ENCODE measurements around the gene MKKS. TPM values are rescaled to one million over a fixed set of nuclear protein-coding genes. Genes with fewer than 3 reads are reported as not detected.

Gene MKKS
- total and polyA plus RNA-seq, 2 of the 13 experiments (the other 11 are each of a cell fraction or from before 2014, with no cell fraction given) = 26.7 to 34.5 TPM

- TF ChIP-seq SMARCC2 (IDR thresholded peaks at IDR 0.05) = 0 out of 2 replicates have a peak, but pooled peaks have one; percentile 57
- 0 out of 2 replicates have a peak, but pooled peaks have one; percentile 50 for TF ChIP-seq ZSCAN9 (CRISPR knock-in tag; IDR thresholded peaks at IDR 0.05; ENCODE audit: borderline replicate concordance)
- no peak for TF ChIP-seq ZBED4 (CRISPR knock-in tag; IDR thresholded peaks at IDR 0.05; ENCODE audit: borderline replicate concordance)
- peak; percentile 91 for TF ChIP-seq NCOR1 (IDR thresholded peaks at IDR 0.05; ENCODE audit: borderline replicate concordance, low read length)
- no peak for TF ChIP-seq RFX5 (IDR thresholded peaks at IDR 0.05; ENCODE audit: low read depth, low read length)
- TF ChIP-seq TARDBP (CRISPR knock-in tag; IDR thresholded peaks at IDR 0.05) = peak; percentile 89; the same call in 1 of the 2 replicates
- TF ChIP-seq ZNF263 (CRISPR knock-in tag; IDR thresholded peaks at IDR 0.05) = peak; percentile 85
- TF ChIP-seq MED1 (CRISPR knock-in tag; IDR thresholded peaks at IDR 0.05) = peak; percentile 88
- no peak for TF ChIP-seq TCF7 (IDR thresholded peaks at IDR 0.05; ENCODE audit: low read depth)
- TF ChIP-seq RNF2 (conservative IDR thresholded peaks at IDR 0.05; ENCODE audit: low read depth) = no peak
- TF ChIP-seq ZNF331 (CRISPR knock-in tag; IDR thresholded peaks at IDR 0.05) = peak; percentile 79
- TF ChIP-seq MED8 (CRISPR knock-in tag; IDR thresholded peaks at IDR 0.05; ENCODE audit: insufficient replicate concordance) = peak; percentile 49
- TF ChIP-seq ZNF614 (CRISPR knock-in tag; IDR thresholded peaks at IDR 0.05; ENCODE audit: borderline replicate concordance) = peak; percentile 94
- no peak for TF ChIP-seq TCF12 (IDR thresholded peaks at IDR 0.05)
- no peak for TF ChIP-seq TCF12 (CRISPR knock-in tag; IDR thresholded peaks at IDR 0.05)
- TF ChIP-seq ZNF639 (CRISPR knock-in tag; conservative IDR thresholded peaks at IDR 0.05) = no peak
- no peak for TF ChIP-seq PRPF4 (IDR thresholded peaks at IDR 0.05; ENCODE audit: low read depth, low read length, poor library complexity, severe bottlenecking)
- 0 out of 2 replicates have a peak, but pooled peaks have one; percentile 6 for TF ChIP-seq USF2 (IDR thresholded peaks at IDR 0.05; ENCODE audit: low read depth, low read length)
- TF ChIP-seq USF2 (CRISPR knock-in tag; IDR thresholded peaks at IDR 0.05; ENCODE audit: borderline replicate concordance) = peak; percentile 53; the same call in 1 of the 2 replicates
- TF ChIP-seq SETDB1 (CRISPR knock-in tag; IDR thresholded peaks at IDR 0.05; ENCODE audit: borderline replicate concordance) = 0 out of 2 replicates have a peak, but pooled peaks have one; percentile 14
- no peak for TF ChIP-seq WIZ (CRISPR knock-in tag; IDR thresholded peaks at IDR 0.05)
- no peak for TF ChIP-seq PCBP2 (optimal IDR thresholded peaks at IDR 0.05; ENCODE audit: low read depth, low read length, poor library complexity, severe bottlenecking)
- peak; percentile 71 for TF ChIP-seq BHLHE40 (IDR thresholded peaks at IDR 0.05; ENCODE audit: low read length)
- peak; percentile 69 for TF ChIP-seq TEAD3 (CRISPR knock-in tag; optimal IDR thresholded peaks at IDR 0.05; ENCODE audit: borderline replicate concordance)
- no peak for TF ChIP-seq ZNF235 (CRISPR knock-in tag; IDR thresholded peaks at IDR 0.05; ENCODE audit: borderline replicate concordance)
These were observed 4.5 kb downstream of the MKKS start (continued) for GRCh38 chr20:10429443-10429981.

Measured in HepG2 (cell line).